ENCODE data around the gene ITPR3.

Gene ITPR3

GRCh38 chr6:33620856-33621710, at the start of gene ITPR3:
TSS of gene ITPR3 (plus strand) at chr6:33621322. CDS start at chr6:33621603, 281 bp downstream.
- TF ChIP-seq CTCF (conservative IDR thresholded peaks at IDR 0.05), result no peak
- peak; percentile 50; the same call in 1 of the 2 replicates for TF ChIP-seq ZFX (IDR thresholded peaks at IDR 0.05)

DNA sequence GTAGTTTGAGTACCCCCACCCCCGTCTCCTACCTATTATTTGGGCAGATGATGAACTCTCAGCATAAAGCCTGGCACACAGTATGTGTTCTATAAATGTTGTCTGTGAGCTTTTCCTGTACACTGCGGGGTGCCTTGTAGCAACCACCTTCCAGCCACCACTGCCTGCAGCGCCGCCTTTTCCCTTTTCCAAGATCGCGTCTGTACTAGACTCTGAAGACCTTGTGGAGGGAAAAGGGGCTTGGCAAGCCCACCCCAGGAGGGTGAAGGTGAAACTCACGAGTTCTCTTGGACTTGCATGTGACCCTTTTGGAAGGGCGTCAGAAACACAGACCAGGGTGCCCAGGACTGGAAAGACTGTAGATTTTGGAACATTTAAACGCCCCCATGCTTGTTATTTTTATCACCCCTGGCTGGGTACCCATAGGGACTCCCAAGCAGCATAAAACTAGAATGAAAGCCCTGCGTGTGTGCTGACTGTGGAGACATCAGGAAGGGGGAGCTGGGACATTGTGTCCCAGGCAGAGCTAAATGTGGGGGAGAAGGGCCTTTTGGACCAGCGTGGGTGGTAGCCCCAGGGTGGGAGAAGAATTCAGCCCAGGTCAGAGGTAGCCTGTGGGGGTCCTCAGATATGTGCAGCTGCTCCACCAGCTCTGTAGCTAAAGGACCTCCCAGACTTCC, 49.3 kb upstream of the ITPR3 start:
- TF ChIP-seq CTCF (conservative IDR thresholded peaks at IDR 0.05) (no peak), ZFX (IDR thresholded peaks at IDR 0.05) (no peak)
- H3K27ac ChIP-seq, result peak overlapping the region; percentile 52

More at GRCh38 chr6:33620856-33621710, at the start of gene ITPR3:
- H3K27ac ChIP-seq, result peak within 1 kb of the TSS; percentile 97

GRCh38 chr6:33575211-33575610, 45.9 kb upstream of the ITPR3 start:
- TF ChIP-seq ZFX (IDR thresholded peaks at IDR 0.05) (no peak), CTCF (conservative IDR thresholded peaks at IDR 0.05) (no peak)
- no peak overlapping the region for H3K27ac ChIP-seq

DNA sequence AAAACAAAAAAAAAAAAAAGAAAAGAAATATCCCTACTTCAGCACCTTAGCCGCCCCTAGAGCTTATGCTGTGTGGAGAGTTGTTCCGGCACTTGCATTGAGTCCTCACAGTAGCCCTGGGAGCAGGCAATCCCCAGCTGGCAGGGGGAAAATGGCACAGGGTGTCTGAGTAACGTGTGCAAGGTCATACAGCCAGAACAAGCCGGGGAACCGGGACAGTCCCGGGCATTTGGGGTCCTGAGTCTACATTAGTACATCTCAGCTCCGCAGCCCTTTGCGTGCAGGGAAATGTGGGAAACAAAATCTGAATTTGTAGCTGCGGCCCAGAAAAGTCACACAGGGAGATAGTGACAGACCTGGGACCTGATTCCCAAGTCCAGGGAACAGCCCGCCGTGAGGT, 44.5 kb upstream of the ITPR3 start:
- peak overlapping the region; percentile 5; the same call in 1 of the 2 replicates for H3K27ac ChIP-seq
- no peak for TF ChIP-seq CTCF (conservative IDR thresholded peaks at IDR 0.05)
- TF ChIP-seq ZFX (IDR thresholded peaks at IDR 0.05), result no peak

DNA sequence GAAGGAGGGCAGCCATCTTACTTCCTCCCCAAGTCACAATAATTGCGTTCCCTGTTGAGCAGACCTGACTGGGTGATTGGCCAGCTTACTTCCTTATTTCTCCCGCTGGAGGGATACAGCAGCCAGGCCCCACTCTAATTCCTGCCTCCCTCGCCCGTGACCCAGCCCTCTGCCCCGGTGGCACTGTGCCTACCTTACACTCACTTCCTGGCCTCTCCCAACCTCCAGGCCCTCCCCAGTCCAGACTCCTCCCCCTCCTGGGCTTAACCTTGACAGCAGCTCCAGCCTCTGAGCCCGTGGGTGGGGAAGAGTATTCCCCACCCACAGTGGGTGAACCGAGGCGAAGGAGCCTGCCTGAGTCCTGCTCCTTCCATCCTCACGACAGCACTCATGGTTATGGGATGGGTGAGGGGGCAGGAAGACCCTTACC, 44.0 kb upstream of the ITPR3 start:
- peak overlapping the region; percentile 5; the same call in 1 of the 2 replicates for H3K27ac ChIP-seq
- no peak for TF ChIP-seq CTCF (conservative IDR thresholded peaks at IDR 0.05)

DNA sequence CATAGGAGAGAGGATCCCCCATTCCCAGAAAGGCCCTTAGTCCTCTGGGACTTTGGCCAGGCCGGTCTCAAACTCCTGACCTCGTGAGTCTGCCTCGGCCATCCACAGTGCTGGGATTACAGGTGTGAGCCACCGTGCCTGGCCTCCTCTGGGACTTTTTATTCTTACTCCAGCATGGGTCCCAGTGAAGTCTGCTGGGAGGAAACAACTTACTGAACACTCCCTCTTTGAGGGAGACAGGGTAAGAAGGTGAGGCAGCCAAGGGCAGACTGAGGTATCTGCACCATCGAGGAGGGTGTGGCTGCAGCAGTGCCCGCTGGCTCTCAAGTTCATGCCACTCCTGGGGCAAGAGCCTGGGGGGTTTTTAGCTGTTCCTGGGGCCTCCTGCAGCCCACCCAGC, 43.4 kb upstream of the ITPR3 start:
- peak overlapping the region; percentile 5; the same call in 1 of the 2 replicates for H3K27ac ChIP-seq
- no peak for TF ChIP-seq CTCF (conservative IDR thresholded peaks at IDR 0.05)
- no peak for TF ChIP-seq ZFX (IDR thresholded peaks at IDR 0.05)

DNA sequence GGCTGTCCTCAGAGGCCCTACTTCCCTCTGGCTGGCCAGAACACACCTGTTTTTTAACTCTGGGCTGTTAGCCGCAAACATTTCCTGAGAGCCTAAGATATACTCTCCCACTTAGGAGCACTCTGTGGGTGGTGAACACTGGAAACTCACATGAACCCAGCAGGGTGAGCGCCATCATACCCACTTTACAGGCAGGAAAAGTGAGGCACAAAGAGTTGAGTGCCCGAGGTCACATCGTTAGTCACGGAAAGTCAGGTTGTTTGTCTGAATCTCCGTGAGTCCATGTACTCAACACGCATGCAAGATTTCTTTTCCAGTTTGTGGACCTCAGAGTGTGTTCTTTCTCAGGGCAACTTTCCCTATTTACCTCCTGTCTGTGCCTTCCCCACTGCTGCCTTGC, 43.0 kb upstream of the ITPR3 start:
- H3K27ac ChIP-seq, result 0 out of 2 replicates have a peak overlapping the region, but pooled peaks have one; percentile 85
- TF ChIP-seq ZFX (IDR thresholded peaks at IDR 0.05) (no peak), CTCF (conservative IDR thresholded peaks at IDR 0.05) (no peak)

Data from C4-2B (cell line).